ENCODE data around the gene TMCC1.
"Not testable (repeated sequence)": the region's sequence is repeated elsewhere in the genome, so short reads cannot be mapped to it uniquely, and the experiment has no call there.

The TMCC1 gene

GRCh38 chr3:129697229-129697969 is 196.1 kb downstream of the TMCC1 start:
- no peak overlapping the region for H3K4me3 ChIP-seq (replicated peaks; ENCODE audit: low read depth, low read length)
- no peak for DNase-seq (ENCODE audit: extremely low read depth, low read depth)
- TF ChIP-seq CTCF (IDR thresholded peaks at IDR 0.05; ENCODE audit: low read depth, low read length, missing control alignments): no peak

- not testable (repeated sequence) for DNase-seq (ENCODE audit: extremely low read depth, low read depth); H3K4me3 ChIP-seq (replicated peaks; ENCODE audit: low read depth, low read length)
Observed at GRCh38 chr3:129696430-129696829, 197.1 kb downstream of the TMCC1 start.

GRCh38 chr3:129695230-129695629 is 198.3 kb downstream of the TMCC1 start:
- DNase-seq (ENCODE audit: extremely low read depth, low read depth): no peak
- H3K4me3 ChIP-seq (replicated peaks; ENCODE audit: low read depth, low read length): no peak overlapping the region
- no peak for TF ChIP-seq CTCF (IDR thresholded peaks at IDR 0.05; ENCODE audit: low read depth, low read length, missing control alignments)

- no peak for TF ChIP-seq CTCF (IDR thresholded peaks at IDR 0.05; ENCODE audit: low read depth, low read length, missing control alignments)
- DNase-seq (ENCODE audit: extremely low read depth, low read depth): no peak
- H3K4me3 ChIP-seq (replicated peaks; ENCODE audit: low read depth, low read length): no peak overlapping the region
Observed at GRCh38 chr3:129694228-129694627, 199.3 kb downstream of the TMCC1 start.

GRCh38 chr3:129692743-129693142 is 200.8 kb downstream of the TMCC1 start:
- no peak for DNase-seq (ENCODE audit: extremely low read depth, low read depth)

GRCh38 chr3:129690963-129691362 is 202.5 kb downstream of the TMCC1 start:
- no peak for TF ChIP-seq CTCF (IDR thresholded peaks at IDR 0.05; ENCODE audit: low read depth, low read length, missing control alignments)
- no peak for DNase-seq (ENCODE audit: extremely low read depth, low read depth)
- H3K4me3 ChIP-seq (replicated peaks; ENCODE audit: low read depth, low read length): no peak overlapping the region

More at GRCh38 chr3:129692743-129693142, 200.8 kb downstream of the TMCC1 start:
- no peak overlapping the region for H3K4me3 ChIP-seq (replicated peaks; ENCODE audit: low read depth, low read length)
- TF ChIP-seq CTCF (IDR thresholded peaks at IDR 0.05; ENCODE audit: low read depth, low read length, missing control alignments): no peak

GRCh38 chr3:129690406-129690805 is 203.1 kb downstream of the TMCC1 start:
- no peak overlapping the region for H3K4me3 ChIP-seq (replicated peaks; ENCODE audit: low read depth, low read length)
- no peak for TF ChIP-seq CTCF (IDR thresholded peaks at IDR 0.05; ENCODE audit: low read depth, low read length, missing control alignments)
- peak; percentile 43 for DNase-seq (ENCODE audit: extremely low read depth, low read depth)
